Tibial artery (tissue), 4 donors: Measurements from ENCODE around the gene DMD.

Source experiments
- DNase-seq, 2 donors: peaks; one replicate each; pipeline ENCODE4 v3.0.0-alpha.2; 2019
- H3K27ac ChIP-seq, 2 donors: fragments of 200-600 bp; sonication (generic) in 1 of 2; 1 replicate in 1 of 2; 2 replicates in 1 of 2; pipeline ENCODE4 v1.5.1; 2018 to 2019; ENCODE audit warnings: mild to moderate bottlenecking in 1 of 2
- H3K27me3 ChIP-seq, 2 donors: fragments of 200-600 bp; sonication (generic) in 1 of 2; one replicate each; pipeline versions ENCODE4 v1.5.1 to v1.6.0; 2016 to 2019
- H3K36me3 ChIP-seq, 3 donors: fragments of 200-600 bp; sonication (generic) in 2 of 3; one replicate each; pipeline ENCODE4 v1.5.1; 2016 to 2019; ENCODE audit warnings: mild to moderate bottlenecking in 2 of 3
- H3K4me1 ChIP-seq, 4 donors: fragments of 200-600 bp; sonication (generic) in 2 of 4; 1 replicate in 3 of 4; 2 replicates in 1 of 4; pipeline ENCODE4 v1.5.1; 2016 to 2019
- H3K4me3 ChIP-seq, 2 donors: fragments of 200-600 bp; sonication (generic) in 1 of 2; 1 replicate in 1 of 2; 2 replicates in 1 of 2; pipeline ENCODE4 v1.5.1; 2018 to 2019; ENCODE audit warnings: mild to moderate bottlenecking in 2 of 2
- H3K9me3 ChIP-seq, 3 donors: fragments of 200-600 bp; sonication (generic) in 1 of 3; one replicate each; pipeline ENCODE4 v1.5.1; 2016 to 2019
- CTCF ChIP-seq, 2 experiments: fragments of 200-600 bp in 1 of 2; fragments of 450-650 bp in 1 of 2; IDR thresholded peaks; one replicate each; pipeline ENCODE4 v1.5.1; 2017 to 2019; ENCODE audit warnings: antibody characterized with exemption in 2 of 2, mild to moderate bottlenecking in 1 of 2, moderate library complexity in 1 of 2
- intact Hi-C: fragments of 100-400 bp; cut with DNase I; formaldehyde crosslinking; loops from one replicate; pipeline ENCODE4 v1.15.0; 2023; ENCODE audit warnings: low total_unique reads

Gene DMD

GRCh38 chrX:31743004-31743403 lies 1468.3 kb downstream of the DMD start:
- no peak overlapping the region for H3K27ac ChIP-seq
- peaks cover 0 to 9% (median 0%) of the 10 kb centered on the region in 4 donors for H3K4me1 ChIP-seq
- H3K4me3 ChIP-seq: no peak overlapping the region
- DNase-seq: no peak
- no peaks in the 10 kb centered on the region for H3K36me3 ChIP-seq
- intact Hi-C loops: no loop called here
- H3K9me3 ChIP-seq: no peaks in the 10 kb centered on the region
- TF ChIP-seq CTCF (IDR thresholded peaks at IDR 0.05): no peak
- no peaks in the 10 kb centered on the region for H3K27me3 ChIP-seq

- H3K4me3 ChIP-seq: no peak overlapping the region
- H3K27me3 ChIP-seq: no peaks in the 10 kb centered on the region
- no peaks in the 10 kb centered on the region for H3K9me3 ChIP-seq
- no peaks in the 10 kb centered on the region for H3K4me1 ChIP-seq
- no peaks in the 10 kb centered on the region for H3K36me3 ChIP-seq
- intact Hi-C loops: no loop called here
- no peak overlapping the region for H3K27ac ChIP-seq
- no peak for TF ChIP-seq CTCF (IDR thresholded peaks at IDR 0.05)
- DNase-seq: no peak
Observed at GRCh38 chrX:31717474-31717873, 1493.9 kb downstream of the DMD start.

GRCh38 chrX:31715675-31716074 lies 1495.7 kb downstream of the DMD start:
- no peaks in the 10 kb centered on the region for H3K4me1 ChIP-seq
- no peak for DNase-seq
- intact Hi-C loops: no loop called here
- H3K36me3 ChIP-seq: no peaks in the 10 kb centered on the region
- H3K9me3 ChIP-seq: no peaks in the 10 kb centered on the region
- TF ChIP-seq CTCF (IDR thresholded peaks at IDR 0.05): no peak
- no peaks in the 10 kb centered on the region for H3K27me3 ChIP-seq
- no peak overlapping the region for H3K27ac ChIP-seq
- H3K4me3 ChIP-seq: no peak overlapping the region

GRCh38 chrX:31714797-31715196 lies 1496.6 kb downstream of the DMD start:
- no peak for DNase-seq
- intact Hi-C loops: no loop called here
- no peak overlapping the region for H3K27ac ChIP-seq
- H3K27me3 ChIP-seq: no peaks in the 10 kb centered on the region
- H3K36me3 ChIP-seq: no peaks in the 10 kb centered on the region
- H3K4me3 ChIP-seq: no peak overlapping the region
- no peaks in the 10 kb centered on the region for H3K4me1 ChIP-seq
- no peak for TF ChIP-seq CTCF (IDR thresholded peaks at IDR 0.05)
- H3K9me3 ChIP-seq: no peaks in the 10 kb centered on the region

- Histone ChIP-seq H3K4me1 (no peaks in the 10 kb centered on the region), H3K27me3 (no peaks in the 10 kb centered on the region), H3K36me3 (no peaks in the 10 kb centered on the region), H3K4me3 (no peak overlapping the region), H3K27ac (no peak overlapping the region), H3K9me3 (no peaks in the 10 kb centered on the region)
- no peak for TF ChIP-seq CTCF (IDR thresholded peaks at IDR 0.05)
- intact Hi-C loops: no loop called here
- no peak for DNase-seq
Observed at GRCh38 chrX:31713120-31713519, 1498.2 kb downstream of the DMD start.

- no peak overlapping the region for H3K27ac ChIP-seq
- no peaks in the 10 kb centered on the region for H3K36me3 ChIP-seq
- intact Hi-C loops: no loop called here
- DNase-seq: no peak
- TF ChIP-seq CTCF (IDR thresholded peaks at IDR 0.05): no peak
- H3K27me3 ChIP-seq: no peaks in the 10 kb centered on the region
- peaks cover 0 to 11% (median 0%) of the 10 kb centered on the region in 4 donors for H3K4me1 ChIP-seq
- no peaks in the 10 kb centered on the region for H3K9me3 ChIP-seq
- no peak overlapping the region for H3K4me3 ChIP-seq
Observed at GRCh38 chrX:31711166-31711565, 1500.2 kb downstream of the DMD start.
